Measurements from ENCODE around the gene COL5A1.
"Not testable (repeated sequence)": the region's sequence is repeated elsewhere in the genome, so short reads cannot be mapped to it uniquely, and the experiment has no call there.

The COL5A1 gene

DNA sequence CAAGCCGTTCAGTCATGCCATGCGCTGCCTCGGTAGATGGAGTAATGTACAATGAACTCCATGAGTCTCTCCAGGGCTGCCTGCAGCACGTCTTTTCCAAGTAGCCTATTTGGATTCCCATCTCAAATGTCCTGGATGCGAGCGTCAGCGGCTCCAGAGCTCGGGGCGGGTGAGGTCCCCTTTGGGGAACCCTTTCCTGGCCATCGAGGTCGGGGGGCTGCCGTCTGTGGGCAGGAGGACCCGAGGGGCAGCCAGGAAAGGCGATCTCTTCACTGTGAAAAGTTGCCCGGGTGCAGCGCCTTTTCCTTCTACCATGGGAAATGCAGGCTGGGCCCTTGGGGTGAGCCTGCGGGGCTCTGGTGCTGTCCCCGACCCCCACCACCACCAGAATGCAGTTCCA is 202.1 kb downstream of the COL5A1 start:
- no peak for DNase-seq

DNA sequence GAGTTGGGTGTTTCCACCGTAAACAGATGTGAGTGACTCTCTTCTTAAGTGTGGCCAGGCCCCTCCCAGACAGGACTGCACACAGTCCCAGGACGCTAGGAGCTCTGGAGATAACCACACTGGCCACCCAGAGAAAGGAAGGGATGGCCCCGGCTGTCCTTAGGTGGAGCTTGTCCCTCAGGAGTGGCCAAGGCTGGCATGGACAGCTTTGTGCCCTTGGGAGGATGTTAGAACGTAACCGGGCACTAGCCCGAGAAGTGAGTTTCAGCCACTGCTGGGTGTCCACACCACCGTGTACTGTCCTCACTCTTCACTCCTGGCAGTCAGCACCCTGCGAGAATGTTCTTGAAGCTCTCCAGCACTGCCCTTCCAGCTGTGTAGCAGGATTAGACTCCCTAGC is 203.2 kb downstream of the COL5A1 start:
- no peak for DNase-seq

DNA sequence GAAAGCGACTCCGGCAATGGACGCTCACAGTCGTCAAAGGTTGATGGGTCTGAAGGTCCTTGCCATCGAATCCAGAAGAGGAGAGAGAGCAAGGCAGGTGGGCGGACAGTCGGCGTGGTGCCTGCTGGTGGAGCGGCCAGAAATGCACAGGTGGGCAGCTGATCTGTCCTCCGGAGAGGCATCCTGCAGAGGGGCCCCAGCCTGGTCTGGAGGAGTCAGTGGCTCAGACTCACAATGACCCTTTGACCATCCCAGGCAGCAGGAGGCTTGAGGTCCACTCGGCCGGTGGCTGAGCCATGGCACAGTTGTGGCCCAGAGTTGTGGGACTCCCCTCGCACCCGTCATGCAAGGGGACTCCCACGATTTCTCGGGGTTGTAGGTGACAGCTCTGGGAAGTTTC is 204.6 kb downstream of the COL5A1 start:
- DNase-seq = no peak

DNA sequence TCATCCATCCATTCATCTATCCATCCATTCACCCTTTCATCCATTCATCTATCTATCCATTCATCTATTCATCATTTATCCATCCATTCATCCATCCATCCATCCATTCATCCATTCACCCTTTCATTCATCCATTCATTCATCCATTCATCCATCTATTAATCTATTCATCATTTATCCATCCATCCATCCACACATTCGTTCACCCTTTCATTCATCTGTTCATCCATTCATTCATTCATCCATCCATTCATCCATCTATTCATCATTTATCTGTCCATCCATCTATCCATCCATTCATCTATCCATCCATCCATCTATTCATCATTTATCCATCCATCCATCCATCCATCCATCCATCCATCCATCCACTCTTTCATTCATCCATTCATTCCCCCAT is 205.1 kb downstream of the COL5A1 start:
- no peak for DNase-seq

DNA sequence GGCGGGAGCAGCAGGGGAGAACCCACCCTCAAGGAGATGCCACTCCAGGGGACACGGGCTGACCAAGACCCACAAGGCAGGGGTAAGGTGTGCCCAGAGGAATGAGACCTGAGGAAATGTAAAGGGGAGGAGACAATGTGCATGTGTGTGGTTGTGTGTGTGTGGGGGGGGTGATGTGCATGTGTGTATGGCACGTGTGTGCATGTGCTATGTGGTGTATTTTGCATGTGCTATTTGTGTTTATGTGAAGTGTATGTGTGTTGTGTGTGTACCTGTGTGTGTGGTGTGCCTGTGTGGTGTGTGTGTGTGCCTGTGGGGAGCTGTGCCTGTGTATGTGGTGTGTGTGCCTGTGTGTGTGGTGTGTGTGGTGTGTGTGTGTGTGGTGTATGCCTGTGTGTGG is 205.5 kb downstream of the COL5A1 start:
- DNase-seq = no peak

DNA sequence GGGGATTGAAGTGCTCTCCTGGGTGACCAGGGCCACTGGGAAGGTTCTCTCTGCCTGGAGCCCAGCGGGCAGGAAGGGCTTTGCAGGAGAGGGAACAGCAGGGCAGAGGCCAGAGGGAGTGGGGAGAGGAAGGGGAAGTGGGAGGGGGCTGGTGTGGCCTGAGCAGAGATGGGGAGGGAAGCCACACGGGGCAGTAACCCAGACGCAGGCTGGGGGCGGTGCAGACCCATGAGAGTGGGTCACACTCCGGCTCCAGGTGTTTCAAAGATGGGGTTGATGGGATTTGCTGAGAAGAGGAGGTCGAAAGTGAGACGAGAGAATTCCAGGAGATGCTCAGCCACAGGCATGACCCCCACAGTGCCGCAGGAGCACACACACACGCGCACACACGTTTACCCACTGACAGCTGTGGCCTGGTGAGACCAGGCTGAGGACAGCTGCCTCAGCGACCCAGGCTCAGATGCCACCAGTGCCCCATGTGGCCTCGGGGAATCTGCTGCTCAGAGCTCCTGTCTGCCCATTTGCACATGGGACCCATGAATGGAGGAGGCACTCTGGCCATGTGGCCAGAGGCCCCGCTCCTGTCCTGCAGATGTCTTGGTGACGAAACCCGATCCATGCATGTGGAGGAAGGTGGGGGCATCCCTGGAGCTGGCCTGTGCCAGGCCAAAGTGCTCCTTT is 206.3 kb downstream of the COL5A1 start:
- no peak for DNase-seq

DNA sequence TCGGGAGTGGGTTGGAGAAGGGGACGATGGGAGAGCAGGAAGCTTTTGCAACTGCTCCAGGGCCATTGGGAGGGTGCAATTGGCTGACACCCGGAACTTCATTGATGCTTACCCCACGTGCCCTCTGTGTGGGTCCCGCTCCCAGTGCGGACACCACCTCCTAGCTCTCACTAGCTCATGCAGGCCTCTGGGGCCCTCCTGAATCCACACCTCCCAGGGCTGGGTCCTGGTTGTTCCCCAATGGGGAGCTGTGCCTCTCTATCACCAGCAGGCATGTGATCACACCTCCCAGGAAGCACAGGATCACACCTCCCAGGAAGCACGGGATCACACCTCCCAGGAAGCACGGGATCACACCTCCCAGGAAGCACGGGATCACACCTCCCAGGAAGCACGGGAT is 206.9 kb downstream of the COL5A1 start:
- DNase-seq = no peak

DNA sequence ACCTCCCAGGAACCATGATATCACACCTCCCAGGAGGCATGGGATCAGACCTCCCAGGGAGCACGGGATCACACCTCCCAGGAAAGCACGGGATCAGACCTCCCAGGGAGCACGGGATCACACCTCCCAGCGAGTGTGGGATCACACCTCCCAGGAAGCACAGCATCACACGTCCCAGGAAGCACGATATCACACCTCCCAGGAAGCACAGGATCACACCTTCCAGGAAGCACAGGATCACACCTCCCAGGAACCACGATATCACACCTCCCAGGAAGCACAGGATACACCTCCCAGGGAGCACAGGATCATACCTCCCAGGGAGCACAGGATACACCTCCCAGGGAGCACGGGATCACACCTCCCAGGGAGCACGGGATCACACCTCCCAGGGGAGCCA is 209.0 kb downstream of the COL5A1 start:
- no peak for DNase-seq

DNA sequence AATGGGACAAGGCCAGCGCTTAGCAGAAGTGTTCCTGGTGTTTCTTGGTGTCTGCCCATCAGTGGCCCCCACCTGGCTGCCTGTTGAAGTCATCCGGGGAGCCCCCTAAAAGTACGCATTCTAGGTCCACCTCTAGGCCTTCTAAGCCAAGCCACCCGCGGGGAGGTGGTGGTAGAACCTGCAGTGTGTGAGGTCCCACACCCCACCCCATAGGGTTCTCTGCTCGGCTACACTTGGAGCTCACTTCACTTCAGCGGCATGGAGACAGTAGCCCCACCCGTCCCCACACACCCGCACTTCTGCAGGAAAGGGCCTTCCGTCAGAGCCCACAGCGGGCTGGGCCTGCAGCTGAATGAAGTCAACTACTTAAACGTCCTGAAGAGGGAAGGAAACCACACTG is 209.4 kb downstream of the COL5A1 start:
- no peak for DNase-seq

DNA sequence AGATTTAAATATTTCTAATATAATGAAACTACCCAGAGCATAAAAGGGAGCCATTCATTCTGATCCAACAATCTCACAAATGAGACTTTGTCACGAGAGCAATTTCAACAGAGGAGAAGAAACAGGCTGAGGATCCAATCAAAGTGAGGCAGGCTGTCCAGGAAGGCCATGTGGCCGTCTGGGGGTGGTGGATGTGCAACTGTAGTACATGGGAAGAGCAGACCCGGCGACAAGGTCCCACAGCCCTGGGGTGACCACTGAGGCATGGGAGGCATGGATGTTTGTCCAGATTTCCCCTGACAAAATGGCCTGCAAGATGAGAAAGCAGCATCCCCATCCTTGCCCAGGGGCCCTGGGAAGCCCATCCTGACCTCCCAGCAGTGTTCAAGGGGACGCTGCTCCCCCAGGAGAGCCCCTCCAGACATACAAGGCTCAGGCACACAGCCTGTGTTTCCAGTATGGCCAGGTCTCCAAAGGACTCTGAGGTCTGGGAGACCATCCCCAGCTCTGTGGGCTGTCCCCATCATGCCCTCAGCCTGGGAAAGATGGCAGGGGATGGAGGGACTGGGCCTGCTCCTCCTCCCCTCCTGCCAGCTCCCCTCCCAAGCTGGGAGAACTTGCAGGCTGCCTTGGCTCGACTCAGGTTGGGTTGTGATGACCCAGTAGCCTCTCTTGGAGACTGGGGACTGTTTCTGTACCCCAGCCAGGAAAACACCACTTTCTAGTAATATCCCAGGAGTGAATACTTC is 211.5 kb downstream of the COL5A1 start:
- DNase-seq = no peak

DNA sequence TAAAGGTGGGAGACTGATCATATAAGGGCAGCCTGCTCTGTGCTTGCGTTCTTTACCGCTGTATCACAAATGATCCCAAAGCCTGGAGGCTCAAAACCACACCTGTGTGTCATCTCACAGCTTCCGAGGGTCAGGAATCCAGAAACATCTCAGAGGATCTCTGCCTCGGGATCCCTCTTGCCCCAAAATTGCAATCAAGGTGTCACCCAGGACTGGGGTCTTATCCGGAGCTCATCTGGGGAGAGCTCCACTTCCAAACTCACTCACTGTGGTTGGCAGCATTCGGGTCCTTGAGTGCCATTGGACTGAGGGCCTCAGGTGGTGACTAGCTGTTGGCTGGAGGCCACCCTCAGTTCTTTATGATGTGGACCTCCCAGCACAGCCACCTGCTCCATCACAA is 212.3 kb downstream of the COL5A1 start:
- DNase-seq = no peak

DNA sequence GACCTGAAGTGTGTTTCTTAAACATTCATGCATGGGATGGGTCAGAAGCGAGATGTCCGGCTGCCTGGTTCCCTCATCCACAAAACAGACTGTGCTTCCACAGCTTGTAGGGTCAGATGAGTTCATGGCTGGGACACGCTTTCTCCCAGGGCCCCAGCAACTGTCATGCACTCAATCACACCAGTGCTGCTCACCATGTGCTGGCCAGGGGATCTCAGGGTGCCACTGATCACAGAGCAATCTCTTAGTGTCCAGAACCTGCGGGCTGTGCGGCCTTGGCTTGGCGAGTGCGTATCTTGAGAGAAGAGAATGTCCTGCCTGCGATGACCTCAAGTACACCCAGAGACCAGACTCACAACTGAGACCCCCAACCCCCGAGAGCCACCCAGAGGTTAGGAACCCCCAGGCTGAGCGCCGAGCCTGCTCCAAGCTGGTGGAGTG is 213.0 kb downstream of the COL5A1 start:
- DNase-seq = no peak

DNA sequence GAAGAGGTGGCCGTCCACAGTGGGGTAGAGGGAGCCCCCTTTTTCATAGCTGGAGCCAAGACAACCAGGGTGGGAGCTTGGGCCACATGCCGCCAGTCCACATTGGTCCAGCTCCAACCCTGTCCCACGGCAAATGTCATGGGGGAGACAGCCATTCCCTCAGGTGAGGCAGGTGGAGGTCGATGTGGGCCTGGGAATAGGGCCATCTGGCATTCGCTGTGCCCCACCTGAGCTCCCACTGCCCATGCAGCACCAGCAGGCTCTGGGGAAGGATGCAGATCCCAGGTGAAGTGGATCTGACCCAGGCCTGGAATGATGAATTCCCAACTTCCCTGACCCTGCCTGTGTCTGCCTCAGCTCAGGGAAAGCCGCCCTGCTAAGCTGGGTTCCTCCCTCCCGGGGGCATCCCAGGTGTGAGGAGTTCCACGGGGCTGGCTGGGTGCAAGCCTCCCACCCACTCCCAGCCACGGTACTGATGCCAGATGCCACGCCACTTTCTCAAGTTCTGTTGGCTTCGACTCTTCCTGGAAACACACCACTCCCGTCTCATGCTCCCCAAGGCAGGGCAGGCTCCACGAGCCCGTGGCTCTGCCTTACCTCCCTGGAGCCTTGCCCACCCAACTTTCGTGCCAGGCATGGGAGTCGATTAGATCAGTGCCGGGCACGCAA is 213.8 kb downstream of the COL5A1 start:
- DNase-seq = no peak

DNA sequence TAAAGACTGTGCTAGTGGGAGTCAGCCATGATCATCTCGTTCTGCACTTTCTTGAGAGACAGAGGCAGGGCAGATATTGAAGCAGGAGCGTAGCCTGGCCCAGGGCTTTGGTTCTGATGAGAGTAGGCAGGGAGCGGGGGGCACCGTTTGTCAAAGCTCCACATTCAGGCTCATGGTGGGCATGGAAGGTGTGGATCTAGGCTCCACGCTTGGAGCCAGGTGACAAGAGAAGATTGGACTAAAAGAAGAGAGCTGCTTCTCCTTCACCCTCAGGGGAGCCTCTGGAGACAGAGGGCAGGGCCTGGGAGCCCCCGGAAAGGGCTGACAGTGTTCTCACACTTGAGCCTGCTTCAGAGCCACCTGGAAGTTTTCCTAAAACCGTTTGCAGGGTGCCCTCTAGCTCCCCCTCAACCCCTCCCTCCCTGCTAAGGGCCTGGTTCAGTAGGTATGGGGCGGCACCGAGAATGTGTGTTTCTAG is 214.3 kb downstream of the COL5A1 start:
- no peak for DNase-seq

DNA sequence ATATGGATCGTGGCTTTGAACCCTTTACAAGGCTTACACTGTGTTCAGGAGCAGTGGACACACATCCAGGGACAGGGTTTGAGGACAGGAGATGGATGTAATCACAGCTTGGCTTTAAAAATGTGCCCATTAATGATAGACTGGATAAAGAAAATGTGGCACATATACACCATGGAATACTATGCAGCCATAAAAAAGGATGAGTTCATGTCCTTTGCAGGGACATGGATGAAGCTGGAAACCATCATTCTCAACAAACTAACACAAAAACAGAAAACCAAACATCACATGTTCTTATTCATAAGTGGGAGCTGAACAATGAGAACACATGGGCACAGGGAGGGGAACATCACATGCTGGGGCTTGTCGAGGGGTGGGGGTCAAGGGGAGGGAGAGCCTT is 215.8 kb downstream of the COL5A1 start:
- DNase-seq = not testable (repeated sequence)

DNA sequence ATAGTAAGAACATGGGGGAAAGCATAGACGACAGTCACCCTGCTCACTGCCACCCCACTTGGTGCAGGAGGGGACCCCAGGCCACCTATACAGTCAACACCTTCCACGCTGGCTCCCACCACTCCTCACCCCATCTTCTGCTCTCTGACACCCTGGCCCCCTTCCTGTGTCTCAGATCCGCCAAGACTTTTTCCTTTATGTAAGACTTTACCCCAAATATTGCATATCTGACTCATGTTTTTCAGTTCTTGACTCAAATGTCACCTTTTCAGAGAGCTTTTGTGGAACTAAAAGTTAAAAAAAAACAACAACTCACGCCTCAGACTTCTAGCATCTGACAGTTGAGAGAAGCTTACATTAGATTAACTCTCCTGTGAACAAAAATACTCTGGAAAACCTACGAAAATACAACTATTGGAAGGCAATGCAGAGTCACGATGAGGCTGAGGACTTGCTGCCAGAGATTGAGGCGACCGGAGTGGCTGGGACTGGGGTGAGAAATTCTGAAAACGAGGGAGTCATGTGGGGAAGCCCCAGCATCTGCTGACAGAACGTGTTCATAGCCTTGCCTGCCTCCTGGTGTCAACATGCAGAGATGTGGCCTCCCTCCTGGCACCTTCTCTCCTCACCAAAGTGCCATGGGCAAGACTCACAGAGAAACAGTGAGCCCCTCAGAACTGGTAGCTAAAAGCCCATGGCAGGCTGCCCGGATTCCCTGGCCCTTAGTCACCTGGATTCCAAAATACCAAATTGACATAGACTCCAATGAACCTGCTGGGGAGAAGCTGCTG is 216.6 kb downstream of the COL5A1 start:
- DNase-seq = no peak

DNA sequence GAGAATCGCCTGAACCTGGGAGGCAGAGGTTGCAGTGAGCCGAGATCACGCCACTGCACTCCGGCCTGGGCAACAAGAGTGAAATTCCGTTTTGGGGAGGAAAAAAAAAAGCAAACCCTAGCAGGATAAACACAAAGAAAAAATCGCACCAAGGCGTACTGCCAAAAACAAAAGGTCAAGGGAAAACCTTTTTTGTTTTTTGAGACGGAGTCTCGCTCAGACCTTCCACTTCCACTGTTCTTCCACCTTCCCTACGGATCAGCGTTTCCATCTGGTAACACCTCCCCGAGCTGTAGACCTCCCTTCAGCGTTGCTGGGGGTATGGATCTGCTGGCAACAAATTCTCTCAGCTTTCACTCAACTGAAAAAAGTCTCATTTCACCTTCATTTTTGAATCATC is 218.9 kb downstream of the COL5A1 start:
- DNase-seq = no peak

DNA sequence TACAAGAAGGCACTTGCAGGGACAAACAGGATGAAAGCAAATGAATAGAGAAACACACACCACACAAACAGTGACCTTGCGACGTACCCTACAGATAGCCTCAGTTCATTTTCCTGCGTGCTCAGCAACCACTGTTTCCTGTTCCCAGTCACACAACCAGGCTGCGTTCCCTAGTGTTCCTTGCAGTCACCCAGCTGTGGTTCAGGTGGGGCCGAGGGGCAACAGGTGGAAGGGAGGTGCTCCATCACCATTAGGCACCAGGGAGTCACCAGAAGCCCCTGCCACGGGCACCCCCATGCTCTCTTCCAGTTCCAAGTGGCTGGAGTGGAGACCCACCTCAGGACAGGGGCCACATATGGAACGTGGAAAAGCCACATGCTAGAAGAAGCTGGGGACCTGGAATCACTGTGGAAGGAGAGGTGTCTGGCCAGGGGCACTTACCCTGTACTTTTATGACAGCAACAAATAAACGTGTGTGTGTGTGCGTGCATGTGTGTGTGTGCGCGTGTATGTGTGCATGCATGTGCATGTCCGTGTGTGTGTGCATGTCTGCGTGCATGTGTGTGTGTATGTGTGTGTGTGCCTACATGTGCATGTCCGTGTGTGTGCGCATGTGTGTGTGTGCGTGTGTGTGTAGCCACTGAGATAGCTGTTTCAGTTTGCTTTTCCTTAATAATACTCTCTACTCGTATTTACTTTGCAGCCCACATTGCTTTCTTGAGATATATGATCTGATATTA is 220.2 kb downstream of the COL5A1 start:
- DNase-seq = no peak

DNA sequence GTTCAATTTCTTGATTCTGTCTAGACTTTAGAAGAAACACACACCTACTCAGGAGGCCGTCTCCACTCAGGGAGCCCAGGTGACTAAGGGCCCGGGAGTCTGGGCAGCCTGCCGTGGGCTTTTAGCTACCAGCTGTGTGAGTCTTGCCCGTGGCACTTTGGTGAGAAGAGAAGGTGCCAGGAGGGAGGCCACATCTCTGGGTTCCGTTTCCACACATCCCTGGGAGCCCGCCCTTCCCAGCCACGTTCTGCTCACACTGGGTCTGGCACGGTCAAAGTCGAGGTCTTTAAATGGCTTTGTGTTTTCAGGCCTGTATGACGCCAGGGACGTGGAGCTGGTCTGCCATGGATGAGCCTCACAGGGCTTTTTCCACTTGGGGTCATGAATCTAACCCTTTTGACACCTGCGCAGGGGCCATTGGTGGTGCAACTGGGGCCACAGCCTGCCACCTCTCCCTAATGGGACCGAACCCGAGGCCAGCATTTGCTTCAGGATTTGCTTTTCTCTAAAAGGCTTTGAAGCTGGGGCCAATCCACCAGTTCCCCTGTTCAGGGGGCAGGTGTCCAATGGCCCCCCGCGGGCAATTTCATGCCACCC is 221.8 kb downstream of the COL5A1 start:
- DNase-seq = no peak

DNA sequence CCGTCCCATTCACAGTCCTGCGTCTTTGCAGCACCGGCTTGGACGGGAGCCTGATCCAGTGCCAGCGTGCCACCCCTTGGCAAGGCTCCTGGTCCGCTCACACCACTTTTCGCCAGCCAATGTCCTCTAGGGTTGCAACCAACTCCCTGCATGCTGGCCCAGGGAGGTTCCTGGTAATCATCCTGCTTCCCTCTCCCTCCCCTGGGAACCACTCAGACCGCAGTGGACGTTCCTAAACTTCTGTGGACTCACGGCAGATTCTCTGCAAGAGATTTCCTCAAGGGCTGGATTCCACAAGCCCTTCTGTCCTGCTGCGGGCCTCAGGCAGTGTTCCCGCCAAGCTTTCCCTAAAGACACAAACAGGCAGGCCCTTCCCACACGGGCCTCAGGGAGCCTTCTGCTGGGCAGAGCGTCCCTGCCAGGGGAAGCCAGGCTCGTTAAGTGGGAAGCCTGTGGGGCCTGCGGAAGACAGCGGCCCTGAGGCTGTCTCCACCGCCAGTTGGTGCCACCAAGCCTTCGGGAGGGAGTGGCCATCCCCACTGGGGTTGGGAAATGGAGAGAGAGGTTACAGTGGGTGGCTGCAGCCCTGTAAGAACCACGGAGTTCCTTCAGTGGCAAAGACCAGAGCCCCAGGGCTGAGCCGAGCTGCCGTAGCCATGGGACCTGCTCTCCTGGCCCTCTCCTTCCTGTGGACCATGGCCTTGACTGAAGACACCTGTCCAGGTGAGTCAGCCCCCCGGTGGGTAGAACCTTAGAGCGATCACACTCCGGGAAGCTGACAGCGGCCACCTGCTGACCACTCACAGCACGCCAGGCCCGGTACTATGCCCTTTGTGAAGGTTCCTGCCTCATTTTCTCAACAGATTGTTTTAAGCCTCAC is 222.6 kb downstream of the COL5A1 start:
- DNase-seq = no peak

DNA sequence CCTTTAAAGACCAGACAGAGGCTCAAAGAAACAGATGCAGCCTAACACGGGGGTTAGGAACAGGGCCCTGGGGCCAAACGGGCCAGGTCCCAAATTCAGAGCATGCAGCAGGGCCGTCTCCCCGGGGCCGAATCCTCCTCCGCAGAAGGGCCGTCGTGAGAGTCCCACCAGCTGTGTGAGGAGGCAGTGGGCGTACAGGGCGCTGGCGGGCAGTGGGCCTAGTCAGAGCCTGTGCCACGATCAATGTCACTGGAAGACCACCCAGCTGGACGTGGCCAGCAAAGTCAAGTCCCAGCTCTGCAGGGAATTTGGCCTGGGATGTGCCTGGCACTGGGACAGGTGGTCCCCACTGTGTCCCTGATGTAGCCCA is 223.2 kb downstream of the COL5A1 start:
- DNase-seq = no peak

All from activated gamma-delta T cell (primary cell).